NK-92 treated with Interleukin-12 subunit alpha and Interleukin-12 subunit beta, amount 100 ng/mL, for 24 hours (cell line): Measurements from ENCODE around the gene ZBTB5.
"Not testable (repeated sequence)": the region's sequence is repeated elsewhere in the genome, so short reads cannot be mapped to it uniquely, and the experiment has no call there.

Experiments used
- DNase-seq: peaks from one replicate; lab custom pipeline; 2025; lab: John Stamatoyannopoulos, UW

ZBTB5 gene

DNA sequence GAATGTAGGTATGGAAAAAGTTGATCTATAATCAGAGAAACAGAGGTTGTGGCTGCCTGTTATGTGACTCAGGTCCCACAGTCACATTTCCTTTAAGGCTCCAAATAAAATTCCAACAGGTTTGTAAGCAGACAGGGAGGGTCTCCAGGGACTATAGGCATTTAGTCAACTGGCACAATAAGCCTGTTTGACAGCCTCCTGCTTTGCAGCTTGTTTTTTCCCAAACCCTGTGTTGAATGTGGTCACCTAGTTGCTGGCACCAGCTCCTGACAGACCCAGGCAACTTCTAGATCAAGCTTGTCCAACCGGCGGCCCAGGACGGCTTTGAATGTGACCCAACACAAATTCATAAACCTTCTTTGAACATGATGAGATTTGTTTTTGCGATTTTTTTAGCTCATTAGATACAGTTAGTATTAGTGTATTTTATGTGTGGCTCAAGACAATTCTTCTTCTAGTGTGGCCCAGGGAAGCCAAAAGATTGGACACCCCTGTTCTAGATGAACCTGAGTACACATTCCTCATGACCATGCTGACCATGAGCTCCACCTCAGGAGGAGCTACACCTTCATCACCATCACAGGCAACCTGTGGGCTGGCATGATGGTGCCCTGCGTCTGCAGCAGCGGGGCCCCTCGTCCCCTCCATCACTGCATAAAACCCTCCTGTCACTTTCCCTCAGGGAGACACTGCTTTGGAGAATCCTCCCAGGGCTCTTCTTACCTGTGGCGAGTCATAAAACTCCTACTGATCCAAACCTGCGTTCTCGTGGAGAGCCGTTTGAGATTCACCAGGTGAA is 58.4 kb downstream of the ZBTB5 start:
- DNase-seq, result no peak

- DNase-seq, result no peak
Observed at GRCh38 chr9:37405764-37406380, 59.4 kb downstream of the ZBTB5 start.

DNA sequence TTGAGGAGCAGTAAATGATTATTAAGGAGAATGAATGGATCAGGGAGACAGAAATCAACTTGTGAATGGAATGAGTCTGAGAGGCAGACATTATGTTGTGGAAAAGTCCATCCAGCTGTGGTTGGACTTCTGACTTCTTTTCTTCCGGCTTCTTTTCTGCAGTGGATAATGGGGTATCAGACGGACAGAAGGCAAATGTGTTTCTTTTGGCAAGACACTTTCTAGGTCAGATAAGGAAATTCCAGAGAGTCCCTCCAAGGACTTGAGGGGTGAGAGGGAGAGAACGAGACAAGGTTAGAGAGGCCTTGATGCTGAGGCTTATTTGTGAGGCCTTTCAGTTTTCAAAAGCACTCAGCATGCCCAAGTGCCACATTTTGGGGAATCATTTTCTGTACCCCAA is 59.9 kb downstream of the ZBTB5 start:
- DNase-seq, result no peak

DNA sequence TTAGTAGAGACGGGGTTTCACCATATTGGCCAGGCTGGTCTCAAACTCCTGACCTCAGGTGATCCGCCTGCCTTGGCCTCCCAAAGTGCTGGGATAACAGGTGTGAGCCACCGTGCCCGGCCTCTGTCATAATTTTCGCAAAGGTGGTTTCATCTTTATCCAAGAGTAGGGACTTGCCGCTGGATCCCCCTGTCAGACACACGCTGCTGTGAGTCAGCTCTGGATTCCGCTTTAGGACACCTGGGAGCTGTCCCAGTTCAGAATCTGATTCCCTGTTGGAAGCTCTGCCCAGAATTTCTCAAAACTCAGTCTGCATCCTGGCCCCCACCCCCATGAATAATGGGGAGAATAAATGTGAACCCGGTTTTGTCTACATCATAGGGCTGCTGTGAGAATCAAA is 60.7 kb downstream of the ZBTB5 start:
- no peak for DNase-seq

- DNase-seq, result no peak
Observed at GRCh38 chr9:37399336-37399735, 65.9 kb downstream of the ZBTB5 start.

- DNase-seq, result no peak
Observed at GRCh38 chr9:37398464-37399025, 66.7 kb downstream of the ZBTB5 start.

GRCh38 chr9:37397948-37398347 is 67.3 kb downstream of the ZBTB5 start:
- not testable (repeated sequence) for DNase-seq

GRCh38 chr9:37395663-37396062 is 69.6 kb downstream of the ZBTB5 start:
- no peak for DNase-seq

DNA sequence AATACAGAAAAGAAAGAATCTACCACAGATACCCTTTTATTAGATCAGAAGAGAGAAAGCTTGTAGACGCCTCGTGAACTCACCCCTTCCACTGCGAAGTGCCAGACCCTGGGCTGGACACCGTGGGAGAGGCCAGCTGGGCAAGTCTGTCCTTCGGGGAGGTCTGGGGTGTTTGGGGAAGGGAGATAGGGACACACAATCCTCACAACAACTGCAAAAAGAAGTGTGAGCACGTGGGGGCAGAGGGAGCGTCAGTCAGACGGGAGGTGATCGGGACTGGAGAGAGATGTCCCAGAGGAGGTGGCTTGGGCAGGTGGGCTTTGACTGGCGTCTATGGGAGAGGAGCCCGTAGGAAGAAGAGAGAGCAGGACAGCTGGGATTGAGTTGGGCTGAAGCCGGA is 70.0 kb downstream of the ZBTB5 start:
- no peak for DNase-seq

- no peak for DNase-seq
Observed at GRCh38 chr9:37392272-37392671, 73.0 kb downstream of the ZBTB5 start.

DNA sequence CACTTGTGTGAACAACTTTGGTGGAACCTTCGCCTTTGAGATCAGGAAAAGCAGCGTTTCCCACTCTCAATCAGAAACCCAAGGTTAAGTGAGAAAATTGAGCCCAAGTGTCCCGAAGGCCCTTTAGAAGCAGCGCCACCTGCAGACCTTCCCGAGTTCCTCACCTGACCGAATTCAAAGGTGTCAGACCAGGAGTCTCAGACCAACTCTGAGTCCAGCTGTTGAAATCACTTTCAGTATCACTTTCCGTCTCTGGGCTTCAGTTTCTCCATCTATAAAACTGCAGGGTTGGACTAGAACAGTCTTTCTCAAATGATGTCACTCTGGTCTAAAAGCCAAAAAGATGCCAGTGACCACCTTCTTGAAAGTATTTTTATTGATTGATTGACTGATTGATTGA is 74.5 kb downstream of the ZBTB5 start:
- no peak for DNase-seq
